ENCODE data around the gene UBE2N.
A peak's percentile ranks its signal among the peaks of the same experiment; 100 is the strongest.

Gene UBE2N

DNA sequence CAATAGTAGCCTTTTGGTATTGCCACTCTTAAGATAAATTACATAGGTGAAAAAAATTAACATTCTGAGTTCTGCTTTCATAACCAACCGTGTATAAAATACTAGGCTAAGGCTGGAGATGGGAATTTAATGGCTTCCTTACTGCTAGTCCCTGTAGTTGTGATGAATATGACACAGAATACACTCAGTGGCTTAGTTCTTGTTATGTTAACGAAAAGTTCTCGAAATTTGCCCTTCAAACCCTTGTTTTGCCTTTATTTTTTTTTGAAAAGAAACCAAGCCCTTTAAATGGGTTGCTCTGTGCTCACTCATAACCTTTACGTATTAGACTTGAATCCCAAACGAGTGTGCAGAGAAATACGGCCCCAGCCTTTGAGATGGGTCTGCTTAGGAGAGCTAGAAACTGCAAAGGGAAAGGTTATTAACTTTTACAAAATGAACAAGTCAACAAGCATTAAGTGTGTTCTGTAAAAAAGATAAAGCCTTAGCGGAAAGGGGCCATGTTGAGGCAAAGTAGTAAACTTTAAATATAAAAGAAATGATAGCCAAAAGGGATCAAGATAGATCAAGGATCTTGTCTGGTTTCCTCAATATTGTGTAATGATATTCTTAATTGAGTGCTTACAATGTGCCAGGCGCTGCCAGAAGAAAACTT lies 62.3 kb downstream of the UBE2N start:
- DNase-seq, result no peak

DNA sequence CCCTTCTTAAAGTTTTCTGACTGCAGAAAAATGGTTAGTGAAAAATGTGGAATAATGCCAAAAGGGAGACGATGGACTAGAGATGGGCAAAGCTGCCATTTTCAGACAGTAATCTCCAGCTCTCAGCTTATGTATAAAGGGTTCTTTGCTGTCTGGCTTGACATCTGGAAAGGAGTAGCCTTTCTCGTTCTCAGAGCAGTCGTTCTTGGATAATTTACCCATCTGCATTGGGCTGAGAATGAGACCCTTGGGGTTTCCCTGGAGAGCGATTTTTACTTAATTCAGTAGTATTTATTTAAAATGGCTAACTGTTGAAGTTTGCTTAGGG lies 62.8 kb downstream of the UBE2N start:
- no peak for DNase-seq

DNA sequence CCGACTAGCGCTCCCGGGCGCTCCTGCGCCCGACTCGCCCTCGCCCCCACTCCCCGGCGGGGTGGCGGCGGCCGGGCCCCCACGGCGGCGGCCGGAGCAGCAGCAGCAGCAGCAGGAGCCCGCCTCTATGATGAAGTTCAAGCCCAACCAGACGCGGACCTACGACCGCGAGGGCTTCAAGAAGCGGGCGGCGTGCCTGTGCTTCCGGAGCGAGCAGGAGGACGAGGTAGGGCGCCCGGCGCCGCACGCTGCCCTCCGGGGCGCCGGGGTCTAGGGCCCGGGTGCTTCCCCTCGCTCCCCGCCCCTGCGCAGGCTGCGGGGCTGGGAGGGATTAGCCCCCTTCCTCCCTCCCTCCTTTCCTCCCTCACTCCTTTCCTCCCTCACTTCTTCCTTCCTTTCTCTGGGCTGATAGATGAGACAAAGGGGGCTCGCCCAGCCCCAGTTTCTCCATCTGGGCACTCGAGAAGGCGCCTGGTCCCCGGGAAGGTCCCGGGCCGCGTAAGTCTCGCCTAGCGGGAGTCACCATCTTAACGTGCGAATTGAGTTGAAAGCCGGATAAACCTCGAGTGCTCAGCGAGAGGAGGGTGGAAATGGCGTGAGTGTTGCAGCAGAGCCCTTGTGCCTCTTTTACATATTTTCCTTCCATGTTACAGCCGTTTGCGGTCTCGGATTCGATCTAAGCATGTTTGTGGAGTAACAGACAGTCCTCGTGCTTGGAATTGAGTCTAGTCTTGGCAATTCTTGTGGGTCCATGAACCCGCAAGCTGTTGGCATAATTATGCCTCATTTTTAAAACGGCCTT lies 63.4 kb downstream of the UBE2N start:
- DNase-seq, result peak; percentile 84

DNA sequence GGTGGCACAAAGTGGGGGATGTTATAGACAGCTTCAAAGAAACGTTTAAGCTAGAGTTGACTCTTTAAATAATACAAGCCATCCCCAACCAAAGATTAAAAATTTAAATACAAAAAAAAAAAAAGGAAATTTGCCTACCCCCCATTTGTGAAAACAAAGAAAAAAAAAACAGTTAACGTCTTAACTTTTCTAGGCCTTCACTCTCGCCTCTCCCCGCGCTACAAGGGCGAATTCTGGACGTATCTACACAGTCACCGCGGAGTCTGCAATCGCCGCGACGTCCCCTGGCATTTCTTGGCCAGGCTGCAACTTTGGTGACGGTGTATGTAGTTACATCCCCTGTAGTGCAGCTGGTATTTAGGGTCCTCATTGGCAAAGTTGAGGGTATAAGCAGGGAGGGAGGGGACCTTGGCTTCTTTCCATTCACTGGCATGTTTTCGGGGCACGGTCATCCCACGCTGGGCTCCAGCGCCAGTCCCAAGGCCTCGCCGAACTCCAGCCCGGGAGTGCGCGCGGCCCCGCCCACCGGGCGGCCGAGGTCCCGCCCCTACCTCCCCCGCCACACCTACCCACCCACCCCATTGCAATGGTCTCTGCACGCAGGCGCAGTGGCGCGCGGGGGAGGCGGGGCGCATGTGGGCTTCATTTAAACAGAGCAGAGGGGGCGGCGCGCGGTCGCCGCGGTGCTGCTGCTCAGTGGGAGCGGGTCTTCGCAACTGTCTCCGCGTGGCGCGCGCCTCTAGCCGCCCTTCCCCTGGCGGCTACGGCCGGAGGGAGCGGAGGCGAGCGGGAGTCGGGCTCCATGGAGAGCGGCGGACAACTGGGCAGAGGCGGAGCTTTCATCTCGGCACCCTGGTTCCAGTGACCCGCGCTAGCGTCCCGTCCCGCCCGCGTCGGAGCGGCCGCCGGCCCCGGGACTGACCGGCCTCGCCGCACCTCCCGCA lies 64.2 kb downstream of the UBE2N start, which contains the start of gene NUDT4:
TSS of gene NUDT4 (plus strand) at position 674 of the 944 bp plus-strand sequence. CDS start 398 bp downstream, outside the sequence.
- peak; percentile 97 for DNase-seq

DNA sequence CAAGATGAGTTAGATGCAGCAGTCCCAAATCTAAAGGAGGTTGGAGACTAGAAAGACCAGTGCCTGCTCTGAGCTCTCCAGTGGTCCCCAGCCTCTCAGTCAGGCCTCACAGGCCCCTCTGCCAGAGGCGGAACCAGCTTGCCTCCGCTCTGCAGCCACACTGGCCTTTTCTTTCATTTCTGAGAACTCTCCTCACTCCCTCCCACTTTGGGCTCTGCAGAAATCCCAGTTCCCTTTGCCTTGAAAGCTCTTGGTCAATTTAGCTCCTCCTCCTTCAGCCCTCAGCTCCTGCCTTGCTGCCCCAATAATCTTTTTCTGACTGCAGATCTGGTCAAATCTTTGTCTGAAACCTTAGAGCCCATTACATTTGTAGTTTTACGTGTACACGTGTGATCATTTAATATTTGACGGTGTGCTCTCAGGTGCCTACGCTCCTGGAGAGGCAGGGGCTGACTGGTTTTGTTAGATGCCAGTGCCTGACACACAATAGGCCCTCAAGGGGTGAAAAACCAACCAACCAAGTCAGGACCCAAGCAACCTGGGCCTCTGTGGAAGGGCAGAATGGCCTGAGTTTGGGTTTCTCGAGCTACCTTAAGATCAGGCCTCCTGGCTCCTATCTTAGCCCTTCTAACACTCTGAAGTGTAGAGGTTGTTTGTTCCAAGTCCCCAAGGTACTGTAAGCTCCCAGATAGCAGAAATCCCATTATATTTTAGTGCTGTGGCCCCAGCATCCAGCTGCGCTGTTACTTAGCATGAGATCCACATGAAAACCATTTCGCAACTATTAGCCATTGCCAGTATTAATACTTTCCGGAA lies 65.1 kb downstream of the UBE2N start:
- peak; percentile 34 for DNase-seq

DNA sequence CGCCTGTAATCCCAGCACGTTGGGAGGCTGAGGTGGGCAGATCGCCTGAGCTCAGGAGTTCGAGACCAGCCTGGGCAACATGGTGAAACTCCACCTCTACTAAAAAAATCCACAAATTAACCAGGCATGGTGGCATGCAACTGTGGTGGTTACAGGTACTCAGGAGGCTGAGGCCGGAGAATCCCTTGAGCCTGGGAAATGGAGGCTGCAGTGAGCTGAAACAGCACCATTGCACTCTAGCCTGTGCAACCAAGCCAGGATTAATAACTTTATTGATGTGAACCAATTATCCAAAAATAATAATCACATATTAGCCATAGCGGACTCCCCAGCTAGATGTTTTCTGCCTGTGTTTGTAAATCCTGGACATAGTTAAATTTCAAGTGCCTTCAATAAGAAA lies 65.8 kb downstream of the UBE2N start:
- DNase-seq, result no peak

DNA sequence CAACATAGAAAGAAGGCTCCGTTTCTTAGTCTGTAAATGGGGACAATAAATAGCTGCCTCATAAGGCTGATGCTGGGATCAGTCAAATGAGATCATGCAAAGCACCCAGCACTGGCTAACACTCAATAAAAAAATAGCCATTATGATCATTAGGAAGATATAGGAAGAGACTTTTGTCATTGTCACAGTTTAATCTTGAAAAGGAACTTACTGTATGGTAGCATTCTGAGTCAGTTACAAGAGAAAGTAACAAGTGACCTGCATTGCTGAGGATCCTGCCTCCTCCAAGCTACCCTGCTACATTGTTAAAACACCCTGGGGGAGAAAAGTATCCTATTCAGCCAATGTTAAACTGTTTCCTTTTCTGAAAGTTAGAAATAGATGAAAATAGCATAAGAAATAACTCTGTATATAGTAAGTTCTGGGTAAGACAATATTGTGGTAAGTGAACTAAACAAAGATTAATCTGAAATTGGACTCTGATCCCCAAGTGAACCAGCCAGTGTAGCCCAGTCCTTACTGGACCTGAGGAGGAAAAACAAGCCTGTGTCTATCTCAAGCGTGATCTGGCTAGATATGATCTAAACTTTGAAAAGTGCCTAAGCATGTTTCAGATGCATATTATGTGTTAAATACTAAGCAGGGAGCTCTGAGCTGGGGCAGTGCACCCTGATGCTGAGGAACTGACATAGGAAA lies 67.6 kb downstream of the UBE2N start:
- DNase-seq, result no peak

DNA sequence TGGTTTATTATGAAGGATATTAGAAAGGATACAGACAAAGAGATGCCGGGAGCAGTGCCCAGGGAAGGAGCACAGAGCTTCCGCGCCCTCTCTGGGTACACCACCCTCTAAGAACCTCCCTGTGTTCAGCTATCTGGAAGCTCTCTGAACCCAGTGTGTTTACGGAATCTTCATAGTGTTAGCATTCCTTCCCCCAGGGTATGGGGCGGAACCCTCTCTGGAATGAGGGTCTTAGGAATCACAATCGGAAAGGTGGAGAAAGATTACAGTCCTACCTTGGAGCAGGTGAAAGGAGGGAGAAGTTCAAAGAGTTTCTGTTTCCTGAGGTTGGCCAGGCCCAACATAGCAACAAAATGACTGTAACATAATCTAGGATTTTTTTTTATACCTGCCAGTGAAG lies 70.8 kb downstream of the UBE2N start:
- no peak for DNase-seq

DNA sequence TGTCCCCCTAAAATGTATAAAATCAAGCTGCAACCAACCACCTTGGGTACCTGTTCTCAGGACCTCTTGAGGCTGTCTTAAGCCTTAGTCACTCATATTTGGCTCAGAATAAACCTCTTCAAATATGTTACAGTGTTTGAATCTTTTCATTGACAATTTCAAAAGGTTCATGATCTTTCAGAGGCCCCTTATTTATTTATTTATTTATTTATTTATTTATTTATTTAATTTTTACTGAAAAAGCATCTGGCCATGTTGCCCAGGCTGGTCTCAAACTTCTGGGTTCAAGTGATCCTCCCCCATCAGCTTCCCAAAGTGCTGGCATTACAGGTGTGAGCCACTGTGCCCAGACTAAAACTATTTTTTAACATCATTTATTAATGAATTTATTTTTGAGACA lies 72.2 kb downstream of the UBE2N start:
- no peak for DNase-seq

DNA sequence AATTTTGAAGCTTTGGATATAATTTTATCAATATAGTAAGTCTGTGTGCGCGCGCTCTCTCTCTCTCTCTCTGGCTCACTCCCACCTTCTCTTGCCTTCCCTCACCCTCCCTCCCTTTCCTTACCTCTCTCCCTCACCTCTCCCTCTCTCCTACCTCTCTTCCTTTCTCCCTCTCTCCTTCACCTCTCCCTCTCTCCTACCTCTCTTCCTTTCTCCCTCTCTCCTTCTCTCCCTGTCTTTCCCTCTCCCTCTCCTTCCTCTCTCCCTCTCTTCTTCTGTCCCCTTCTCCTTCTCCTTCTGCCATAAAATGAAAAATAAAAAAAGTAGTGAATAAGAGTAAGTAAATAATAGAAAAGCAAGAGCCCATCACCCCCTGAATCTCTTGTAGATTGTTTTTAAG lies 73.0 kb downstream of the UBE2N start:
- DNase-seq, result no peak

DNA sequence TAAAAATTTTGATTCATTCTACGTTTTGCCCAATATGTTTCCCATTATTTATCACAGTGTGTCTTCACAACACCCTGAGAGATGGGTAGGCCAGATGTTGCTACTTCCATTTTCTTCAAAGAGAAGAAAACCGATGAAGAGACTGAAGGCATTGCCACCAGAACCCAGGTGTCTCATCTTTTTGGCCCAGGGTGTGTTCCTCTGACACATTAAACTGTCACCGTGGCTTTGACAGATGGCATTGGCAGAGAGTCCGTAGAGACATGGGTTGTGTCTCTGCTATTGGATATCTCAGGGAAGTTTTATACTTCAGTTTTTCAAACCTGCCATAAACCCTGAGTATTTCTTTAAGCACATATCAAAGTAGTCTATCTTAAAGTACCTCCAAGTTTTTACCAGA lies 75.3 kb downstream of the UBE2N start:
- DNase-seq, result no peak

DNA sequence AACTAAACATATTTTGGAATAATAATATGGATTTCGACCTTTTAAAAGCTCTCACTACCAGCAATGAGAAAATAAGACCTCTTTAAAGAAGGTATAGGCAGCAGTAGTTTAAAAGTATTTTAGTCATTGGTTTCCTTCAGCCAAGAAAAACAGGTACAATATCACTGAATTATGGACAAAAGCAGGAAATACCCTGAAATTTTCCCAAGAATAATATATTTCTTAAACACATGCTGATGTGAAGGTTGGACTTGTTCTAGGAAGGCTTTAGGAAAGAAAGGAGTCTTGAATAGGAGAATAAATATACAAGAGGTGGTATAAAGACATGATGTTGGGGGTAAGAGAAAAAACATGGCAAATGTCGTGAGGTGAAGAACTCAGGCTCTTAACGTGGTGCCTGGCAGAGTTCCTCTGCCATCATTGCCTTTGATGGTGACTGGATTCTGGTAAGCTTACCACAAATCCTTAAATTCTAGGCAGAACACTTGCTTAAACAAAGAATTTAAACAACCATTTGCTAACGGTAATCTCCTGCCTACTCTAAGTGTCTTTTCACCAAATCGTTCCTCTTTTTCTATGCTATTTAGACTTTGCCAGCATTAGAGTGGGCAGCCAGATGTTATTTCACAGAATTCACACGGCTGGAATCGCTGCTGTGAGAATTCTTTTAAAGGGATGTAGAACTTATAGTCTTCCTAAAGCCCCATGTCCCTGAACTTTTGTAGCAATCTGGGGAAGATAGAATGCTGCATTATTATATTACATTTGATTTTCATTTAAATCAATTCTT lies 75.9 kb downstream of the UBE2N start:
- no peak for DNase-seq

DNA sequence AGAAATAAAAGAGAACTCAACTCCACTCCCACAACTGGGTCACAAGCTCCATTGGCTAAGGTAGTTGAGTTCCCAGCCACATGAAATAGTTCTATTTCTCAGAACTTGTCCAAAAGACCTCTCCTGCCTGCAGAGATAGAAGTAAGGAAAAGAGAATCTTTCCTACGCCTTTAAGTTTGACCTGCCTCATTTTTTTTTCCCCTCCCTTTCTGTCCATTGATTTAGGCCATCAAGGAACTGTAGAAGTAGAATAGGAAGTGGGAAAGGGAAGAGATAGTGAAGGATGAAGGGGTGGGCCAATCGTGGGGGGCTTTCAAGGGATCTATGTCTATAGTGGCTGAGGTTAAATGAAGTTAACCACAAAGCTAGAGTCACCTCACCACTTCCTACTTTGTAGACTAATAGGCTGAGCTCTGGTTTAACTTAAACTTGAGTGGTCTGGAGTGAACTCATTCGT lies 77.9 kb downstream of the UBE2N start:
- DNase-seq, result no peak

DNA sequence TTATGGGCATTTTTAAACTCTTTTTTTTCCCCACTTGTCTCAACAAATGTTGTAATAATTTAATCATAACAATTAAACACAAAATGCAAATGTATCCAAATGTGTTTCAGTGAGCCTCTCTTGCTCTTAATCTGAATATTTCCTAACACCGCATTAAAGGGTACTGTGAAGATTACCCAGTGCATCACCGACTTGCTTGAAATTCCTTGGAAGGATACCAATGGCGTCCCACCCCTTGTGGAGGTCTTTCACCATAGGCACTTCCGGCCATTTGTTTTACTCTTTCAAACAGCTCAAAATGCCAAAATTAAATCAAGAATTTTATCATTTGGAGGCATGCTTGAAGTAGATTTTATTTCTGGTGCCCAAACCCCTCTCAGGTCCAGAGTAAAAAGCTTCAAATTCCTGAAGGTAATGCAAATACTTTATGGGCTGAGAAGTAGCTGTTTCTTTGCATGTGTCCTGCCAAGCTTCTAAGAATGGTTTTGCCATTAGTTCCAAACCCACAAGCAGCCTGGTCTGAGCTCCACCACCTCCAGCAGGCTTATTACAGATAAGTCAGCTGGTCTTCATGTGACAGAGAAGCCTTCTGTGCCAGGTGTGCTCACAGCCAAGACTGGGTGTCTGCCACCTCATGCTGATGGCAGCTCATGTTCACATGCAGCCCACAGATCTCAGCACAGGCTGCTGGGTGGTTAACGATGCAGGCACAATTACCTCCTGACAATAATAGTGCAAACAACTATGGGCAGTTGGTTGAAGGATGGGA lies 80.4 kb downstream of the UBE2N start:
- no peak for DNase-seq

DNA sequence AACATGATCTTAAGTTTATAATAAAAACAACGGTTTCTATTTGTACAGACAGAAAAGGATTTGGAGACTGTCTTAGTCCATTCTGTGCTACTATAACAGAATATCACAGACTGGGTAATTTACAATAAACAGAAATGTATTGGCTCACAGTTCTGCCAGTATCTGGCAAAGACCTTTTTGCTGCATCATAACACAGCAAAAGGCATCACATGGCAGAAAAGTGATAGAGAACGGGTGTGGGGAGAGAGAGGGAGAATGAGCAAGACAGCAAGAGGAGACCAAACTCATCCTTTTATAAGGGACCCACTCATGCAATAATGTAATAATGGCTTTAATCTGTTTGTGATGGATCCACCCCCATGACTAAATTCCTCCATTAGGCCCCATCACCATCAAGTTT lies 81.1 kb downstream of the UBE2N start:
- DNase-seq, result no peak

DNA sequence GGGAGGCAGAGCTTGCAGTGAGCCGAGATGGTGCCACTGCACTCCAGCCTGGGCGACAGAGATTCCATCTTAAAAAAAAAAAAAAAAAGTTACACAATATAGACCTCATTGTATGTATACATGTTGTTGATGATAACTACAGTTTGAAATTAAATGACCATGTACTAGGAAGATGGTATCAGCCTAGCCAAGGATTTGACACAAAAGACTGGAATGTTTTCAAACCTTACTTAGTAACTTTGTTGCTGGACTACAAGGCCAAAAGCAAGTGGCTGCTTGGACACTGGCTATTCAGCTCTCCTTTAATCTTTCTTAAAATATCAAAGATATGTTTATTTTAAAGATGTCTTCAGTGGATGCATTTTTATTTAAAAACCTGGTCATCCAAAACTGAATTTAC lies 82.9 kb downstream of the UBE2N start:
- no peak for DNase-seq

DNA sequence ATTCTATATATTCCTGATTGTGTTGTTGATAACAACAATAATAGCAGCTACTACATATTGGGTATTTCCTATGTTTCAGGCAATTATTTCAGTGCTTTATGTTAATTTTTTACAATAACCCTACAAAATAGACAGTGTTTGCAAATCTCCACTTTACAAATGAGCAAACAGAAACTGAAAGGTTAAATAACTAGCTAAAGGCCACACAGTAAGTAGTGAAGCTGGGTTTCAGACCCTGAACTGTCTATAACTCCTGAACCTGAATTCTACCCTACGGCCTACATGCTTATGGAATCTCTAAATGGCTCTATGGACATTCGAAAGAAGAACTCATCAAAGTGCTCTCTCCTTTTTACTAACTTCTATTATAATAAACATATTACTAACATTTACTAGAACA lies 83.7 kb downstream of the UBE2N start:
- no peak for DNase-seq

DNA sequence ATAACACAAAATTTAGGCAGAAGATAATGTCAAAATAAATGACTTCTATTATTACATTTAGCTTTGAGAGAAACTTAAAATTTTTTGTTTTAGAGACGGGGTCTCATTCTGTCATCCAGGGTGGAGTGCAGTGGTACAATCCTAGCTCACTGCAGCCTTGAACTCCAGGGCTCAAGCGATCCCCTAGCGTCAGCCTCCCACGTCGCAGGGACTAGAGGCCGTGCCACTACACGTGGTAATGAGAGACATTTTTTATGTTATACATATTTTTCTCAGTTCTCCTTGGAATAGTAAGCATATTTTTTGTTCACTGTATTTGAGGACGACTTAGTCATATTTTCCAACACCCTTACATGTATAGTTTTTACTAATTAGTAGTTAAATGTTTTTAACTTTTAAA lies 85.5 kb downstream of the UBE2N start:
- DNase-seq, result no peak

All from fibroblast of skin of scalp (primary cell).